Fibroblast of pulmonary artery (primary cell): ENCODE measurements around the gene DMTF1.
A peak's percentile ranks its signal among the peaks of the same experiment; 100 is the strongest.
"Not testable (repeated sequence)": the region's sequence is repeated elsewhere in the genome, so short reads cannot be mapped to it uniquely, and the experiment has no call there.

Source experiments
- DNase-seq: peaks from one replicate; pipeline ENCODE4 v3.0.0-alpha.2; 2010; ENCODE audit warnings: low read depth
- H3K4me3 ChIP-seq: replicated peaks from 2 replicates; pipeline ENCODE4 v1.5.1; 2011; ENCODE audit warnings: low read depth, mild to moderate bottlenecking, control low read depth, low read length, moderate library complexity
- TF ChIP-seq, protein P1 (sequence below): IDR thresholded peaks from 2 replicates; pipeline ENCODE4 v1.5.1; 2011; ENCODE audit warnings: mild to moderate bottlenecking, control low read depth, low read length, inconsistent platforms; ENCODE audit errors: missing control alignments

DMTF1 gene

GRCh38 chr7:87113077-87113476 is 39.2 kb upstream of the DMTF1 start:
- DNase-seq, result peak; percentile 85
- TF ChIP-seq, protein P1, sequence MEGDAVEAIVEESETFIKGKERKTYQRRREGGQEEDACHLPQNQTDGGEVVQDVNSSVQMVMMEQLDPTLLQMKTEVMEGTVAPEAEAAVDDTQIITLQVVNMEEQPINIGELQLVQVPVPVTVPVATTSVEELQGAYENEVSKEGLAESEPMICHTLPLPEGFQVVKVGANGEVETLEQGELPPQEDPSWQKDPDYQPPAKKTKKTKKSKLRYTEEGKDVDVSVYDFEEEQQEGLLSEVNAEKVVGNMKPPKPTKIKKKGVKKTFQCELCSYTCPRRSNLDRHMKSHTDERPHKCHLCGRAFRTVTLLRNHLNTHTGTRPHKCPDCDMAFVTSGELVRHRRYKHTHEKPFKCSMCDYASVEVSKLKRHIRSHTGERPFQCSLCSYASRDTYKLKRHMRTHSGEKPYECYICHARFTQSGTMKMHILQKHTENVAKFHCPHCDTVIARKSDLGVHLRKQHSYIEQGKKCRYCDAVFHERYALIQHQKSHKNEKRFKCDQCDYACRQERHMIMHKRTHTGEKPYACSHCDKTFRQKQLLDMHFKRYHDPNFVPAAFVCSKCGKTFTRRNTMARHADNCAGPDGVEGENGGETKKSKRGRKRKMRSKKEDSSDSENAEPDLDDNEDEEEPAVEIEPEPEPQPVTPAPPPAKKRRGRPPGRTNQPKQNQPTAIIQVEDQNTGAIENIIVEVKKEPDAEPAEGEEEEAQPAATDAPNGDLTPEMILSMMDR, result no peak
- H3K4me3 ChIP-seq, result no peak overlapping the region

- H3K4me3 ChIP-seq, DNase-seq: not testable (repeated sequence)
Measured at GRCh38 chr7:87113904-87114303, 38.3 kb upstream of the DMTF1 start.

DNA sequence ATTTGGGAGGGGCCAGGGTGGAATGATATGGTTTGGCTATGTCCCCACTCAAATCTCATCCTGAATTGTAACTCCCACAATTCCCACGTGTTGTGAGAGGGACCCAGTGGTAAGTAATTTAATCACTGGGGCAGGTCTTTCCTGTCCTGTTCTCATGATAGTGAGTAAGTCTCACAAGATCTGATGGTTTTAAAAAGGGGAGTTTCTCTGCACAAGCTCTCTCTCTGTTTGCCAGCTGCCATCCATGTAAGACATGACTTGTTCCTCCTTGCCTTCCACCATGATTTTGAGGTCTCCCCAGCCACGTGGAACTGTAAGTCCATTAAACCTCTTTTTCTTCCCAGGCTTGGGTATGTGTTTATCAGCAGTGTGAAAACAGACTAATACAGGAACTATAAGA is 36.5 kb upstream of the DMTF1 start:
- not testable (repeated sequence) for H3K4me3 ChIP-seq, DNase-seq

DNA sequence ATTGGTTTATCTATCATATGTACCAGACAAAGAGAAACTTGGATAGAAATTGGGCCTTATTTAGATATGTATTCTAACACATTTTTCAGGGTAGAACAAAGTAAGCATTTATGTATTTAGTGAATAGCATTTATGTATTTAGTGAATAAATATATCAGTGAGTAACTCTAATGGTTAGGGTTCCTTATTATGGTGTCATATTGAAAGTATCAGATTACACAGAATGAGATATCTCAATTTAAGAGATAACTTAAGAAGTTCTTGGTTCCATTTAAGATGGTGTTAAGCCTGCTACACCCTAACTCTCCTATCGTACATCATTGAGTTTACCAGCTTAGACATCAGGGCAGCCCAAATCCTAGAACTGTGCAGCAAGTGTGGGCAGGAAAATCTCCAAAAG is 35.9 kb upstream of the DMTF1 start:
- H3K4me3 ChIP-seq, result no peak overlapping the region
- DNase-seq, result no peak
- TF ChIP-seq, protein P1, result no peak

GRCh38 chr7:87119581-87119980 is 32.7 kb upstream of the DMTF1 start:
- DNase-seq, result no peak
- H3K4me3 ChIP-seq, result no peak overlapping the region
- TF ChIP-seq, protein P1, result no peak

DNA sequence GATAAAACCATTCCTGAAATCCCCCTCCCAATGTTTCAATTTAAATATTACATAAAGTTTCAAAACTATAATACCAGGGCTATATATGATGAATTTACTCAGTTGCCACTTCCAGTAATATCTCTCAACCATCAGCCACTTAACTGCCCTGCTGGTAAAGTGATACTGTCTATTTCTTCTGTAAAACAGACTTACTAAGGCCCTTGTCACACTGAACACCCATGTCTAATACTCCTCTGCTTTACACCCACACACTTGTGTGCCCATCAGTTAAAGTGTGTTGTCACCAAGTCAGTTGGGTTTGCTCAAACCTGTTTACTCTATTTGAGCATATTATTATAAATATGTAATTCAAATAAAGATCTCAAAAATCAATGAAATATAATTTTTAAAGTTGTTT is 29.1 kb upstream of the DMTF1 start:
- TF ChIP-seq, protein P1, result no peak
- H3K4me3 ChIP-seq, result no peak overlapping the region
- no peak for DNase-seq

DNA sequence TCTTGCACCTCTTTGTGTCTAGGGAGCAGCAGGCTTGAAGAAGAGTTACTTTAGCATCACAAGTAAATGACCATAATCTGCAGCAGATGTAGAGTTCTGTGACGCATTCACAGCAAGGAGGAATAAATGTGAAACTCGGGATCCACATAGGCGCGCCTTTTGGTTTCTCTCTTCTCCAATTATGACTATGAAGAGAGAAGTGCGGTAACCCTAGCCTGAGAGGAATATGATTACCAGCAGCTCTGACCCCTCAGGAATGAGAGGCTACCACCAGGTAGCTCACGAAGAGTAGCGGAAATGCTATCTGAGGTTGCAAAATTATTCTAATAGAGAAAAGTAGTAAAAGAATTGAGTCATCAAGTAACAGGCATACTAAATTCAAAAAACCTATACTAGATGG is 25.2 kb upstream of the DMTF1 start:
- DNase-seq, result no peak
- TF ChIP-seq, protein P1, result no peak

DNA sequence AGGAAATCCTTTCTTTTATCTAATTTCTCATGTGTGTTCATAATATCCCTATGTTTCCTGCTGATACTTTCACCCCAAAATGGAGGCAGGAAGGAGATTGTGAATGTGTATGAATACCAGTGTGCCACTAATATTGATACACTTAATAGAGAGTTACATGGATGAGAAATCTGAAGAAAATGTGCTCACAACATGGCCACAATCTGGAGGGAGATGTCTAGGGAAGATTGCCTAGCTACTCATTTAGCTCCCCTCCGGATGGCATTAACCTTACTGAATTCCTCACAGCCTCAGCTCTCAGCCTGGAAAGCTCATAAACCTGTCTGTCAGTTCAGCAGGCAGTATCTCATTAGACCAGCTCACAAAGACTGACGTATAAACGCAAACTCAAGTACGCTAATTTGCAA is 23.4 kb upstream of the DMTF1 start:
- no peak for DNase-seq
- H3K4me3 ChIP-seq, result no peak overlapping the region
- TF ChIP-seq, protein P1, result no peak

More for the DNA sequence above, 25.2 kb upstream of the DMTF1 start:
- H3K4me3 ChIP-seq, result no peak overlapping the region
